Germinal center (tissue), 1 donor: Measurements from ENCODE around the gene IKBKE.

Experiments
- DNase-seq: peaks from one replicate; pipeline ENCODE4 v3.0.0; 2012; ENCODE audit warnings: mixed read lengths, low spot score

The IKBKE gene

GRCh38 chr1:206496131-206496793, 26.0 kb downstream of the IKBKE start:
- no peak for DNase-seq

GRCh38 chr1:206497363-206497762, 27.1 kb downstream of the IKBKE start:
- peak; percentile 40 for DNase-seq

- DNase-seq = no peak
Observed at GRCh38 chr1:206497774-206498173, 27.5 kb downstream of the IKBKE start.

- DNase-seq = no peak
Observed at GRCh38 chr1:206498685-206499084, 28.4 kb downstream of the IKBKE start.

- no peak for DNase-seq
Observed at GRCh38 chr1:206500046-206500445, 29.8 kb downstream of the IKBKE start.

GRCh38 chr1:206501881-206502280, 31.6 kb downstream of the IKBKE start:
- no peak for DNase-seq

GRCh38 chr1:206502403-206502802, 32.1 kb downstream of the IKBKE start:
- no peak for DNase-seq

- DNase-seq = no peak
Observed at GRCh38 chr1:206502812-206503211, 32.5 kb downstream of the IKBKE start.

GRCh38 chr1:206503591-206504362, 33.5 kb downstream of the IKBKE start:
- no peak for DNase-seq

- DNase-seq = no peak
Observed at GRCh38 chr1:206504363-206504713, 34.1 kb downstream of the IKBKE start.

GRCh38 chr1:206505702-206506355, 35.6 kb downstream of the IKBKE start:
- DNase-seq = no peak

- peak; percentile 27 for DNase-seq
Observed at GRCh38 chr1:206506405-206507283, 36.4 kb downstream of the IKBKE start.

GRCh38 chr1:206507284-206508129, 37.2 kb downstream of the IKBKE start, which contains the start of gene RASSF5:
Gene RASSF5, plus strand, starts transcription at chr1:206507531. Its CDS starts 72 bp downstream, at chr1:206507603.
- peak; percentile 73 for DNase-seq

- DNase-seq = no peak
Observed at GRCh38 chr1:206508130-206508889, 38.0 kb downstream of the IKBKE start.

- DNase-seq = no peak
Observed at GRCh38 chr1:206508956-206509355, 38.7 kb downstream of the IKBKE start.

GRCh38 chr1:206509612-206510257, 39.5 kb downstream of the IKBKE start:
- no peak for DNase-seq

- DNase-seq = no peak
Observed at GRCh38 chr1:206510371-206510770, 40.1 kb downstream of the IKBKE start.

- DNase-seq = no peak
Observed at GRCh38 chr1:206511362-206512057, 41.2 kb downstream of the IKBKE start.
